Keratinocyte (primary cell): Measurements from ENCODE around the gene EBF4.

Experiments
- CTCF ChIP-seq, 3 experiments: IDR thresholded peaks in 1 of 3; conservative IDR thresholded peaks in 1 of 3; optimal IDR thresholded peaks in 1 of 3; 2 replicates in 2 of 3; 3 replicates in 1 of 3; pipeline versions ENCODE3 to v1.5.1; 2011; ENCODE audit warnings: low read length in 3 of 3, mild to moderate bottlenecking in 3 of 3, moderate library complexity in 2 of 3, control low read depth in 1 of 3, inconsistent platforms in 1 of 3; ENCODE audit not compliant: insufficient read depth in 2 of 3; ENCODE audit errors: extremely low read depth in 1 of 3
- EZH2 ChIP-seq: IDR thresholded peaks from one replicate; pipeline ENCODE4 v1.6.1; 2012; ENCODE audit warnings: inconsistent platforms, mild to moderate bottlenecking, low read length, moderate library complexity

GRCh38 chr20:2795451-2795850, 102.9 kb downstream of the EBF4 start:
- TF ChIP-seq CTCF (optimal IDR thresholded peaks at IDR 0.05 in 1 of 3, IDR thresholded peaks at IDR 0.05 in 1 of 3, conservative IDR thresholded peaks at IDR 0.05 in 1 of 3; ENCODE audit: extremely low read depth in 1 of 3, insufficient read depth in 2 of 3, low read length in 3 of 3) = no peak
- no peak for TF ChIP-seq EZH2
